ENCODE results near the gene LDB3.
"Not testable (repeated sequence)": the region's sequence is repeated elsewhere in the genome, so short reads cannot be mapped to it uniquely, and the experiment has no call there.

LDB3 gene

DNA sequence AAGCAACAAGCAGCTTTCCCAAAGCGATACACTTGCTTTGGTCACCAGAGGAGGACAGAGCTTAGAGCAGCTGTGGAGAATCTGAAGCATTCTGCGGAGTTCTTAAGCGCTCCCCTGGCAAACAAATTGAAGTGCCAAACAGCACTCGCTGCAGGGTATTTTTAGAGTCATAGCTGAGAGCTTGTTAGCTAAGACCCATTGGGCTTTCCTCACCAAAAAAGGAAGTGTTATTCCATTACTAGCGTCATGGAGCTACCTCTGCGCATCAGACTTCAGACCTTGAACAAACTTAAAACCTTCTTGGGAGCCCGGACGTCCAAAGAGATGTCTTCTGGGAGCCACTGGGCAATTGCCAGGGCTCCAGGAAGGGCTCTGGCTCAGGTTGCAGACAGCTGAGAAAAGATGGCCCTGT lies 65.0 kb downstream of the LDB3 start (continued):
- TF ChIP-seq, protein P1, sequence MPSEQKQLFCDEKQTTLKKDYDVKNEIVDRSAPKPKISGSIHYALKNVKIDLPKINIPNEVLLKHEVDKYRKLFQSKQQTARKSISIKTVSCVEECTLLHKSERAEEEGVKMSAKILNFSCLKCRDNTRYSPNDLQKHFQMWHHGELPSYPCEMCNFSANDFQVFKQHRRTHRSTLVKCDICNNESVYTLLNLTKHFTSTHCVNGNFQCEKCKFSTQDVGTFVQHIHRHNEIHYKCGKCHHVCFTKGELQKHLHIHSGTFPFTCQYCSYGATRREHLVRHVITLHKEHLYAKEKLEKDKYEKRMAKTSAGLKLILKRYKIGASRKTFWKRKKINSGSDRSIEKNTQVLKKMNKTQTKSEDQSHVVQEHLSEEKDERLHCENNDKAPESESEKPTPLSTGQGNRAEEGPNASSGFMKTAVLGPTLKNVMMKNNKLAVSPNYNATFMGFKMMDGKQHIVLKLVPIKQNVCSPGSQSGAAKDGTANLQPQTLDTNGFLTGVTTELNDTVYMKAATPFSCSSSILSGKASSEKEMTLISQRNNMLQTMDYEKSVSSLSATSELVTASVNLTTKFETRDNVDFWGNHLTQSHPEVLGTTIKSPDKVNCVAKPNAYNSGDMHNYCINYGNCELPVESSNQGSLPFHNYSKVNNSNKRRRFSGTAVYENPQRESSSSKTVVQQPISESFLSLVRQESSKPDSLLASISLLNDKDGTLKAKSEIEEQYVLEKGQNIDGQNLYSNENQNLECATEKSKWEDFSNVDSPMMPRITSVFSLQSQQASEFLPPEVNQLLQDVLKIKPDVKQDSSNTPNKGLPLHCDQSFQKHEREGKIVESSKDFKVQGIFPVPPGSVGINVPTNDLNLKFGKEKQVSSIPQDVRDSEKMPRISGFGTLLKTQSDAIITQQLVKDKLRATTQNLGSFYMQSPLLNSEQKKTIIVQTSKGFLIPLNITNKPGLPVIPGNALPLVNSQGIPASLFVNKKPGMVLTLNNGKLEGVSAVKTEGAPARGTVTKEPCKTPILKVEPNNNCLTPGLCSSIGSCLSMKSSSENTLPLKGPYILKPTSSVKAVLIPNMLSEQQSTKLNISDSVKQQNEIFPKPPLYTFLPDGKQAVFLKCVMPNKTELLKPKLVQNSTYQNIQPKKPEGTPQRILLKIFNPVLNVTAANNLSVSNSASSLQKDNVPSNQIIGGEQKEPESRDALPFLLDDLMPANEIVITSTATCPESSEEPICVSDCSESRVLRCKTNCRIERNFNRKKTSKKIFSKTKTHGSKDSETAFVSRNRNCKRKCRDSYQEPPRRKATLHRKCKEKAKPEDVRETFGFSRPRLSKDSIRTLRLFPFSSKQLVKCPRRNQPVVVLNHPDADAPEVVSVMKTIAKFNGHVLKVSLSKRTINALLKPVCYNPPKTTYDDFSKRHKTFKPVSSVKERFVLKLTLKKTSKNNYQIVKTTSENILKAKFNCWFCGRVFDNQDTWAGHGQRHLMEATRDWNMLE (tag by site-specific recombination; conservative IDR thresholded peaks at IDR 0.05; ENCODE audit: low read depth) = no peak
- TF ChIP-seq PRDM1 (tag by site-specific recombination; IDR thresholded peaks at IDR 0.05) (no peak), ZNF776 (tag by site-specific recombination; IDR thresholded peaks at IDR 0.05; ENCODE audit: borderline replicate concordance) (no peak)

DNA sequence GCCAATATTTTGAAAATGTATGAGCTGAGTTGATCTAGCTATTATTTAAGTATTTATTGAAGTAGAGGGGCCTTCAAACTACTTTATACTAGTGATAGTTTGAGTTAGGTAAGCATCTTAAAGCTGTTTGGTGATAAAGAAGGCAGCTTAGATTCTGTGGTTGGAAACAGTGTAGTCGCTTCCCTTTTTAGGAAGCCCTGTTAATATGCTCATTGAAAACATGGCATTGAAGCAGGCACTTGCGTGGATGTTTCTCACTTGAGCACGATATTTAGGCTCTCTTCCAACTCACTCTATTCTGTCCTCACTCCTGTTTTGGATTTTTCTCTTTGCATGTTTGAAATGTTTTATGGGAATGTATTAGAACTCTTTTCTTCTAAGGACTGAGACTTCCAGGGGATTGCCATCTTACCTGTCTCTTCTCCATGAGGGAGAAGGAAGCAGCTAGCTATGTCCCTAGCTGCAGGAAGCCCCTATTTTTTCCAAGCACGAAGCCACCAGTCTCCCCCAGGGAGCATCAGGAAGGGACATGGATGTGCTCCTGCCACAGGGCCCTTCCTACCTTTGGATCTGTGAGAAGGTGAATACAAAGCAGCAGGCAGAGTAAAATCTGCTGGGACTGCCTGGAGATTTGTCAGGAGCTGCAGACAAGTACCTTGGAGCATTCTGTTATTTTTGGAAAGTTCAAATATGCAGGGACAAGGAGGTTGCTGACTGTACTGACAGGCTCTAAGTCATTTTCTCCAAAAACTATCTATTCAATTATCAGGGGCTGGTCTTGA lies 66.1 kb downstream of the LDB3 start:
- Histone ChIP-seq H3K9me3 (ENCODE audit: control insufficient read depth, insufficient read depth, low read depth, low read length) (no peaks in the 10 kb centered on the region), H3K4me3 (ENCODE audit: low read depth, low read length) (no peak overlapping the region), H3K36me3 (ENCODE audit: control insufficient read depth in 2 of 2, insufficient read depth in 1 of 2, low read length in 2 of 2) (no peaks in the 10 kb centered on the region), H3K27ac (ENCODE audit: extremely low read depth, low read depth, low read length) (no peak overlapping the region), H3K4me1 (ENCODE audit: control insufficient read depth, insufficient read depth, low read length) (no peaks in the 10 kb centered on the region)
- ChIA-PET CTCF (interaction anchor here (0.7 to 1.4 kb wide), 3 partner anchors 12 to 46 kb away, joined by 3 to 5 read pairs (median 4); no protein-coding TSS in a partner anchor), POLR2A (interaction anchor here (0.6 to 1.5 kb wide), 2 partner anchors 21 to 39 kb away, joined by 3 to 4 read pairs; no protein-coding TSS in a partner anchor)
- TF ChIP-seq, protein P2, sequence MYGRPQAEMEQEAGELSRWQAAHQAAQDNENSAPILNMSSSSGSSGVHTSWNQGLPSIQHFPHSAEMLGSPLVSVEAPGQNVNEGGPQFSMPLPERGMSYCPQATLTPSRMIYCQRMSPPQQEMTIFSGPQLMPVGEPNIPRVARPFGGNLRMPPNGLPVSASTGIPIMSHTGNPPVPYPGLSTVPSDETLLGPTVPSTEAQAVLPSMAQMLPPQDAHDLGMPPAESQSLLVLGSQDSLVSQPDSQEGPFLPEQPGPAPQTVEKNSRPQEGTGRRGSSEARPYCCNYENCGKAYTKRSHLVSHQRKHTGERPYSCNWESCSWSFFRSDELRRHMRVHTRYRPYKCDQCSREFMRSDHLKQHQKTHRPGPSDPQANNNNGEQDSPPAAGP (tag by site-specific recombination; IDR thresholded peaks at IDR 0.05) = no peak
- TF ChIP-seq ZNF571 (tag by site-specific recombination; IDR thresholded peaks at IDR 0.05) = no peak
- no peak for TF ChIP-seq ZNF555 (tag by site-specific recombination; conservative IDR thresholded peaks at IDR 0.05)
- TF ChIP-seq ZNF354C (tag by site-specific recombination; IDR thresholded peaks at IDR 0.05; ENCODE audit: borderline replicate concordance, low read depth) = no peak
- TF ChIP-seq ZNF48 (tag by site-specific recombination; IDR thresholded peaks at IDR 0.05) = no peak
- no peak for TF ChIP-seq ZNF629 (tag by site-specific recombination; IDR thresholded peaks at IDR 0.05)
- TF ChIP-seq ZNF544 (tag by site-specific recombination; IDR thresholded peaks at IDR 0.05) = no peak
- no peak for TF ChIP-seq ZNF843 (tag by site-specific recombination; IDR thresholded peaks at IDR 0.05)

DNA sequence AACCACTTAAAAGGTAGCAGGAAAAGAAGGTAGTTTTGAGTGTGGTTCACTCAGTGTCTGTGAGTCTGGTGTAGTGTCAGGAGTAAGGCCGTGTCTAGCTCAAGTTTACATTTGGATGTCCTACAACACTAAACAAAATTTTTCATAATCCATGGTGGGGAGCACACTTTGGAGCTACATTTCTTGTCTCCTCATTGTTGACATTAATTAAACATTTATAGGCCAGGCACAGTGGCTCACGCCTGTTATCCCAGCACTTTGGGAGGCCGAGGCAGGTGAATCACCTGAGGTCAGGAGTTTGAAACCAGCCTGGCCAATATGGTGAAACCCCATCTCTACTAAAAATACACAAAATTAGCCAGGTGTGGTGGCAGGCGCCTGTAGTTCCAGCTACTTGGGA lies 67.0 kb downstream of the LDB3 start:
- H3K27ac ChIP-seq (ENCODE audit: extremely low read depth, low read depth, low read length); H3K4me3 ChIP-seq (ENCODE audit: low read depth, low read length); H3K36me3 ChIP-seq (ENCODE audit: control insufficient read depth in 2 of 2, insufficient read depth in 1 of 2, low read length in 2 of 2); H3K9me3 ChIP-seq (ENCODE audit: control insufficient read depth, insufficient read depth, low read depth, low read length); H3K4me1 ChIP-seq (ENCODE audit: control insufficient read depth, insufficient read depth, low read length): not testable (repeated sequence)
- ChIA-PET POLR2A (interaction anchor here (0.7 kb wide), 1 partner anchor 119 kb away, joined by 4 read pairs; no protein-coding TSS in a partner anchor), CTCF (interaction anchor here (0.7 to 1.4 kb wide), 2 partner anchors 12 to 19 kb away, joined by 4 to 5 read pairs; no protein-coding TSS in a partner anchor)

DNA sequence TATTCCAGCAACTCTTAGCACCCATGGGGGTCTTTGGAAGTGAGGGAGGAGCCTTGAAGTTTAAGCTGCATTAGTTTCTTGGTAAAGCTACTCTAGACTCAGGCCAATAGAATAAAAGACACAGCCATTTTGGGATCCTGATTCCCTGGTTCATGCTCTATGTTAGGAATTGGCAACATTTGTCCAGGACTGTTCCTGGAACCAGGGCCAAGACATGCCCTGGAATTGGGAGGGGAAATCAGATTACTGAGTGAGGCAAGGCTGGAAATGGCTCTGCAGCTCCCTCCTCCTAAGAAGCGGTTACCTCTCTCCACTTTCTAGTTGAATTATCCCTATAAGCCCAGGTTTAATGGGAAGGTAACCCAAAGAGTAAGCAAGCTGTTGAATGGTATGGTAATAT lies 73.9 kb downstream of the LDB3 start:
- Histone ChIP-seq H3K36me3 (ENCODE audit: control insufficient read depth in 2 of 2, insufficient read depth in 1 of 2, low read length in 2 of 2) (no peaks in the 10 kb centered on the region), H3K4me3 (ENCODE audit: low read depth, low read length) (no peak overlapping the region), H3K27ac (ENCODE audit: extremely low read depth, low read depth, low read length) (no peak overlapping the region), H3K9me3 (ENCODE audit: control insufficient read depth, insufficient read depth, low read depth, low read length) (no peaks in the 10 kb centered on the region), H3K4me1 (ENCODE audit: control insufficient read depth, insufficient read depth, low read length) (no peaks in the 10 kb centered on the region)
- ChIA-PET POLR2A (no interaction called here), CTCF (no interaction called here)
- TF ChIP-seq ZNF48 (tag by site-specific recombination; IDR thresholded peaks at IDR 0.05) = no peak
- no peak for TF ChIP-seq ZNF768 (tag by site-specific recombination; IDR thresholded peaks at IDR 0.05)
- TF ChIP-seq, protein P3, sequence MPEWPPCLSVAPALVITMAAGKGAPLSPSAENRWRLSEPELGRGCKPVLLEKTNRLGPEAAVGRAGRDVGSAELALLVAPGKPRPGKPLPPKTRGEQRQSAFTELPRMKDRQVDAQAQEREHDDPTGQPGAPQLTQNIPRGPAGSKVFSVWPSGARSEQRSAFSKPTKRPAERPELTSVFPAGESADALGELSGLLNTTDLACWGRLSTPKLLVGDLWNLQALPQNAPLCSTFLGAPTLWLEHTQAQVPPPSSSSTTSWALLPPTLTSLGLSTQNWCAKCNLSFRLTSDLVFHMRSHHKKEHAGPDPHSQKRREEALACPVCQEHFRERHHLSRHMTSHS (tag by site-specific recombination; IDR thresholded peaks at IDR 0.05) = no peak
- TF ChIP-seq ZNF610 (tag by site-specific recombination; IDR thresholded peaks at IDR 0.05; ENCODE audit: borderline replicate concordance) = no peak
- TF ChIP-seq ZBTB48 (tag by site-specific recombination; IDR thresholded peaks at IDR 0.05) = no peak
